Astrocyte of the hippocampus (primary cell): Measurements from ENCODE around the gene BEGAIN.

Experiments used
- DNase-seq: peaks from one replicate; pipeline ENCODE4 v3.0.0; 2011; ENCODE audit warnings: low read depth, low spot score

BEGAIN gene

GRCh38 chr14:100549834-100550625 is 37.2 kb downstream of the BEGAIN start:
- peak; percentile 16 for DNase-seq

- DNase-seq: no peak
Observed at GRCh38 chr14:100548939-100549338, 38.3 kb downstream of the BEGAIN start.

GRCh38 chr14:100548295-100548655 is 38.9 kb downstream of the BEGAIN start:
- no peak for DNase-seq

GRCh38 chr14:100547633-100548294 is 39.5 kb downstream of the BEGAIN start:
- DNase-seq: peak; percentile 57

GRCh38 chr14:100546051-100546443 is 41.2 kb downstream of the BEGAIN start:
- peak; percentile 16 for DNase-seq

- no peak for DNase-seq
Observed at GRCh38 chr14:100545359-100545758, 41.9 kb downstream of the BEGAIN start.

GRCh38 chr14:100544506-100545141 is 42.6 kb downstream of the BEGAIN start:
- no peak for DNase-seq

- no peak for DNase-seq
Observed at GRCh38 chr14:100543471-100544455, 43.5 kb downstream of the BEGAIN start.

- DNase-seq: no peak
Observed at GRCh38 chr14:100542619-100543205, 44.5 kb downstream of the BEGAIN start.

GRCh38 chr14:100541621-100542560 is 45.3 kb downstream of the BEGAIN start:
- no peak for DNase-seq

GRCh38 chr14:100540926-100541620 is 46.1 kb downstream of the BEGAIN start:
- DNase-seq: no peak

- DNase-seq: no peak
Observed at GRCh38 chr14:100540141-100540925, 46.9 kb downstream of the BEGAIN start.

- no peak for DNase-seq
Observed at GRCh38 chr14:100539766-100540140, 47.5 kb downstream of the BEGAIN start.

GRCh38 chr14:100539003-100539660 is 48.1 kb downstream of the BEGAIN start:
- DNase-seq: no peak

GRCh38 chr14:100538351-100539002 is 48.7 kb downstream of the BEGAIN start:
- no peak for DNase-seq

GRCh38 chr14:100537446-100538350 is 49.5 kb downstream of the BEGAIN start:
- no peak for DNase-seq
